ENCODE results near the gene PPP2R5C. TPM values are rescaled to one million over a fixed set of nuclear protein-coding genes. Genes with fewer than 3 reads are reported as not detected.

PPP2R5C gene
- total and polyA plus RNA-seq, 9 of the 15 experiments (the other 6 are each of a cell fraction or from before 2014, with no cell fraction given) = 284 to 617 (median 395) TPM

DNA sequence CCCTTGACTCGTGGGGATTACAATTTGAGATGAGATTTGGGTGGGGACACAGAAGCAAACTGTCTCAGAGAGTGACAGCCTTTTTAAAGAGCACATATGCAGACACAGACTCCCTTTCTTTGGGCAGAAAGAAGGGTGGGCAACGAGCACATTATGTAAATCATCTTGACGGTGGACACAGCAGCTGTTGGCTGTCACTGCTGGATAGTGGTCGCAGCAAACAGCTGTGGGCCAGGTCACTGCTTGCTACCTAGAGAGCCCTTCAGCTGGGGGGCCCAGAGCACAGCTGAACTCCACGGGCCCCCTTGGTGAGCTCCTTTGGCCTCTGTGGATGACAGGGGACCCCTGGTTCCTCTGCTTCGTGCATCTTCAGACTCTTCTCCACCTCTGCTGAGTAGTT lies 23.1 kb downstream of the PPP2R5C start (continued):
- no peak for TF ChIP-seq HNRNPH1 (optimal IDR thresholded peaks at IDR 0.05; ENCODE audit: low read depth, low read length)

DNA sequence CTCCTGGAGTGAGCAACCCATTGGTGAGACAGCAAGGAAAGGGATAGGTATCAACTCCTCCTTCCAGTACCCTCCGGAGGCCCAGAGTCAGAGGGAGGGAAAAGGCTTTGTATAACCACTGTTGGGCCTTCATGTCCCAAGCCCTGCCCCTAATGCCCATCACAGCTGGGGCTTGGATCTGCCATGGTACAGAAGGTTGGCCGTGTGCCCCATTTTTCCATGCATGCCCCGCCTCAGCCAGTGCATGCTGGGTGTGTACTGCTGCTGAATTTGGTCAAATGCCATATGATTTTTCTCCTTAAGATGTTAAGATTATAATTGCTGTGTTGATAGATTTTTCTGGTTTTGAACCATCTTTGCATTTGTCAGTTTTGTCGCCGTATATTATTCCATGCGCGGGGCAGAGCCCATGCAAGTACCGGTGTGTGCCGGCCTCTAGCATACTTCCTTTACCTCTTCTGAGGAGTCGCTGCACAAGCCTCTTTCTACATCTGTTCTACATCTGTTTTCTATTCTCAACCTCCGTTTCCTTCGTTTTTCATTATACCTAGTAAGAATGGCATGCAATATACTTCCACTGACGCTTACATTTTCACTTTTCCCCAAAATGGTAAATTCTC lies 26.6 kb downstream of the PPP2R5C start:
- DNase-seq (ENCODE audit: extremely low read depth in 1 of 4, low spot score in 3 of 4) (no peak), FAIRE-seq (no peak), ATAC-seq (no peak)
- POLR2A ChIA-PET = no interaction called here
- no peaks in the 10 kb centered on the region; the same call in 1 of the 2 replicates for H3K9me3 ChIP-seq (replicated peaks; ENCODE audit: control insufficient read depth, insufficient read depth, low read depth, low read length)
- WGBS (ENCODE audit: insufficient coverage, low coverage, missing lambda C conversion rate) = 87% methylated on average over 13 of the region's 13 CpGs
- in situ Hi-C loops (cut with MboI) (no loop called here), intact Hi-C loops (cut with micrococcal nuclease) (no loop called here)
- H3K27ac ChIP-seq (ENCODE audit: extremely low read depth, low read depth, low read length) = no peak overlapping the region
- BruUV-seq (replicated peaks) = no TSS peak
- H4K20me1 ChIP-seq (replicated peaks; ENCODE audit: control insufficient read depth, insufficient read depth, low read length) = no peaks in the 10 kb centered on the region
- peaks cover 0 to 3% of the 10 kb centered on the region in 2 experiments; a peak in 2 of 5 replicates for H3K4me1 ChIP-seq (replicated peaks in 1 of 2; ENCODE audit: control insufficient read depth in 2 of 2, insufficient read depth in 2 of 2, low read length in 2 of 2)
- no peaks in the 10 kb centered on the region for H3K27me3 ChIP-seq (ENCODE audit: control insufficient read depth in 2 of 2, insufficient read depth in 2 of 2, low read length in 2 of 2)
- no peak for TF ChIP-seq BRF1 (IDR thresholded peaks at IDR 0.05; ENCODE audit: borderline replicate concordance, extremely low read depth, insufficient read length)
- no peak for TF ChIP-seq RB1 (IDR thresholded peaks at IDR 0.05; ENCODE audit: low read depth)
- TF ChIP-seq ZNF384 (IDR thresholded peaks at IDR 0.05; ENCODE audit: low read depth, low read length) = no peak
- TF ChIP-seq, protein P1, sequence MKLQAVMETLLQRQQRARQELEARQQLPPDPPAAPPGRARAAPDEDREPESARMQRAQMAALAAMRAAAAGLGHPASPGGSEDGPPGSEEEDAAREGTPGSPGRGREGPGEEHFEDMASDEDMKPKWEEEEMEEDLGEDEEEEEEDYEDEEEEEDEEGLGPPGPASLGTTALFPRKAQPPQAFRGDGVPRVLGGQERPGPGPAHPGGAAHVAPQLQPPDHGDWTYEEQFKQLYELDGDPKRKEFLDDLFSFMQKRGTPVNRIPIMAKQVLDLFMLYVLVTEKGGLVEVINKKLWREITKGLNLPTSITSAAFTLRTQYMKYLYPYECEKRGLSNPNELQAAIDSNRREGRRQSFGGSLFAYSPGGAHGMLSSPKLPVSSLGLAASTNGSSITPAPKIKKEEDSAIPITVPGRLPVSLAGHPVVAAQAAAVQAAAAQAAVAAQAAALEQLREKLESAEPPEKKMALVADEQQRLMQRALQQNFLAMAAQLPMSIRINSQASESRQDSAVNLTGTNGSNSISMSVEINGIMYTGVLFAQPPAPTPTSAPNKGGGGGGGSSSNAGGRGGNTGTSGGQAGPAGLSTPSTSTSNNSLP (IDR thresholded peaks at IDR 0.05; ENCODE audit: borderline replicate concordance, low read depth, low read length) = no peak
- TF ChIP-seq, protein P2, sequence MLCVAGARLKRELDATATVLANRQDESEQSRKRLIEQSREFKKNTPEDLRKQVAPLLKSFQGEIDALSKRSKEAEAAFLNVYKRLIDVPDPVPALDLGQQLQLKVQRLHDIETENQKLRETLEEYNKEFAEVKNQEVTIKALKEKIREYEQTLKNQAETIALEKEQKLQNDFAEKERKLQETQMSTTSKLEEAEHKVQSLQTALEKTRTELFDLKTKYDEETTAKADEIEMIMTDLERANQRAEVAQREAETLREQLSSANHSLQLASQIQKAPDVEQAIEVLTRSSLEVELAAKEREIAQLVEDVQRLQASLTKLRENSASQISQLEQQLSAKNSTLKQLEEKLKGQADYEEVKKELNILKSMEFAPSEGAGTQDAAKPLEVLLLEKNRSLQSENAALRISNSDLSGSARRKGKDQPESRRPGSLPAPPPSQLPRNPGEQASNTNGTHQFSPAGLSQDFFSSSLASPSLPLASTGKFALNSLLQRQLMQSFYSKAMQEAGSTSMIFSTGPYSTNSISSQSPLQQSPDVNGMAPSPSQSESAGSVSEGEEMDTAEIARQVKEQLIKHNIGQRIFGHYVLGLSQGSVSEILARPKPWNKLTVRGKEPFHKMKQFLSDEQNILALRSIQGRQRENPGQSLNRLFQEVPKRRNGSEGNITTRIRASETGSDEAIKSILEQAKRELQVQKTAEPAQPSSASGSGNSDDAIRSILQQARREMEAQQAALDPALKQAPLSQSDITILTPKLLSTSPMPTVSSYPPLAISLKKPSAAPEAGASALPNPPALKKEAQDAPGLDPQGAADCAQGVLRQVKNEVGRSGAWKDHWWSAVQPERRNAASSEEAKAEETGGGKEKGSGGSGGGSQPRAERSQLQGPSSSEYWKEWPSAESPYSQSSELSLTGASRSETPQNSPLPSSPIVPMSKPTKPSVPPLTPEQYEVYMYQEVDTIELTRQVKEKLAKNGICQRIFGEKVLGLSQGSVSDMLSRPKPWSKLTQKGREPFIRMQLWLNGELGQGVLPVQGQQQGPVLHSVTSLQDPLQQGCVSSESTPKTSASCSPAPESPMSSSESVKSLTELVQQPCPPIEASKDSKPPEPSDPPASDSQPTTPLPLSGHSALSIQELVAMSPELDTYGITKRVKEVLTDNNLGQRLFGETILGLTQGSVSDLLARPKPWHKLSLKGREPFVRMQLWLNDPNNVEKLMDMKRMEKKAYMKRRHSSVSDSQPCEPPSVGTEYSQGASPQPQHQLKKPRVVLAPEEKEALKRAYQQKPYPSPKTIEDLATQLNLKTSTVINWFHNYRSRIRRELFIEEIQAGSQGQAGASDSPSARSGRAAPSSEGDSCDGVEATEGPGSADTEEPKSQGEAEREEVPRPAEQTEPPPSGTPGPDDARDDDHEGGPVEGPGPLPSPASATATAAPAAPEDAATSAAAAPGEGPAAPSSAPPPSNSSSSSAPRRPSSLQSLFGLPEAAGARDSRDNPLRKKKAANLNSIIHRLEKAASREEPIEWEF (CRISPR knock-in tag; IDR thresholded peaks at IDR 0.05) = no peak
- no peak for TF ChIP-seq NR2F6 (CRISPR knock-in tag; IDR thresholded peaks at IDR 0.05)
- TF ChIP-seq CREB1 (IDR thresholded peaks at IDR 0.05) = no peak
- TF ChIP-seq CREB1 (CRISPR knock-in tag; IDR thresholded peaks at IDR 0.05) = no peak
- no peak for TF ChIP-seq ETV6 (IDR thresholded peaks at IDR 0.05; ENCODE audit: borderline replicate concordance in 1 of 2, low read depth in 2 of 2, low read length in 1 of 2)
- no peak for TF ChIP-seq ETV6 (CRISPR knock-in tag; IDR thresholded peaks at IDR 0.05; ENCODE audit: borderline replicate concordance)
- H3K36me3 ChIP-seq (ENCODE audit: control insufficient read depth, insufficient read depth, low read length) = peaks cover 64% of the 10 kb centered on the region; the same call in 2 of the 3 replicates
- H3K9ac ChIP-seq (ENCODE audit: insufficient read depth in 1 of 2, low read depth in 2 of 2, low read length in 2 of 2) = no peak overlapping the region
- H3K9me1 ChIP-seq (ENCODE audit: control insufficient read depth, insufficient read depth, low read length) = no peaks in the 10 kb centered on the region
- no peak overlapping the region for H3K4me3 ChIP-seq
- CTCF ChIA-PET (ENCODE audit: low intra/inter-chr PET ratio) = no interaction called here
- H3K79me2 ChIP-seq (ENCODE audit: control insufficient read depth, insufficient read depth, low read length) = peaks cover 84% of the 10 kb centered on the region
- no peak overlapping the region for H2AFZ ChIP-seq (ENCODE audit: low read depth, low read length)
- no peak overlapping the region for H3K4me2 ChIP-seq (ENCODE audit: insufficient read depth, low read length)
